Pancreas (tissue), 10 donors: Measurements from ENCODE around the gene KLHL26. TPM values are rescaled to one million over a fixed set of nuclear protein-coding genes. Genes with fewer than 3 reads are reported as not detected.

Source experiments
- ATAC-seq, 4 donors: fragments of 200-7000 bp; cut with Tn5 transposase; one replicate each; pipeline versions ENCODE4 v1.8.0 to v1.9.1; 2020; ENCODE audit warnings: mild to moderate bottlenecking in 4 of 4, moderate library complexity in 4 of 4
- DNase-seq, 6 donors: peaks; one replicate each; pipeline ENCODE4 v3.0.0-alpha.2; 2020
- FAIRE-seq: peaks from 2 replicates; lab custom pipeline; 2012; peaks lifted over from hg19 to GRCh38; lab: Jason Lieb, UNC
- H3K27ac ChIP-seq, 4 donors: fragments of 200-600 bp; sonication (generic); 1 replicate in 3 of 4; 2 replicates in 1 of 4; pipeline versions ENCODE4 v1.5.0 to v1.8.0; 2020
- H3K27me3 ChIP-seq, 4 donors: fragments of 200-600 bp; one replicate each; pipeline ENCODE4 v1.8.0; 2021
- H3K36me3 ChIP-seq, 3 donors: fragments of 200-600 bp; sonication (generic) in 1 of 3; one replicate each; pipeline versions ENCODE4 v1.5.0 to v1.8.0; 2020 to 2021
- H3K4me1 ChIP-seq, 3 donors: fragments of 200-600 bp; one replicate each; pipeline ENCODE4 v1.8.0; 2021
- H3K4me3 ChIP-seq, 4 donors: fragments of 200-600 bp; sonication (generic) in 2 of 4; one replicate each; pipeline versions ENCODE4 v1.5.0 to v1.8.0; 2020 to 2021
- H3K9me3 ChIP-seq, 4 donors: fragments of 200-600 bp; one replicate each; pipeline ENCODE4 v1.8.0; 2021
- CTCF ChIP-seq, 4 donors: fragments of 200-600 bp; sonication (generic) in 3 of 4; IDR thresholded peaks; one replicate each; pipeline versions ENCODE4 v1.5.0 to v1.8.0; 2021; ENCODE audit warnings: antibody characterized with exemption in 4 of 4
- WGBS, 2 donors: extraction: QIAGEN DNeasy Blood & Tissue Kit; methylation state at CpG; one replicate each; pipeline ENCODE4 v1.1.7; 2013; 5-methylcytosine and 5-hydroxymethylcytosine counted together
- intact Hi-C, 3 donors: fragments of 100-400 bp; cut with DNase I; formaldehyde crosslinking; loops; one replicate each; pipeline versions ENCODE4 v1.11.1 to v1.14.2; 2022
- polyA plus RNA-seq, 2 donors: library from polyadenylated mRNA; stranded (reverse); fragments of 200-250 nt; gene quantifications; one replicate each; pipeline ENCODE4 v1.2.3, GENCODE V29; 2013
- total RNA-seq, 6 donors: library from RNA; stranded (reverse); fragmentation: NEBNext Ultra II Directional in 4 of 6; extraction: Animal tissue kit (Norgen Biotek cat#: 25700) in 4 of 6; gene quantifications; one replicate each; pipeline versions ENCODE4 v1.2.1 to v1.2.4, GENCODE V29; 2021 to 2023
- donor health status: healthy with polysubstance abuse.
- donor health status: DM: no; HTN: no; CAD: no; lungs with moderate emphysema.
- donor health status: DM: no; HTN: no; CAD: no.
- donor health status: control.
- donor health status: control.
- donor health status: Bipolar disorder and iron deficiency.
- donor health status: DM: yes; HTN: yes; CAD: no.
- donor health status: DM: no; HTN: no; CAD: no.
- donor health status: DM: no; HTN: no; CAD: no.
- donor health status: DM: yes; HTN: yes; CAD: no.

Gene KLHL26
- total and polyA plus RNA-seq, 8 donors: 3.2 to 7.8 (median 5.0) TPM

- DNase-seq: no peak
- Histone ChIP-seq H3K9me3 (no peaks in the 10 kb centered on the region), H3K4me3 (no peak overlapping the region), H3K27ac (no peak overlapping the region), H3K4me1 (no peaks in the 10 kb centered on the region), H3K27me3 (no peaks in the 10 kb centered on the region), H3K36me3 (no peaks in the 10 kb centered on the region)
- intact Hi-C loops: no loop called here
- no peak for TF ChIP-seq CTCF (IDR thresholded peaks at IDR 0.05)
- no peak for FAIRE-seq
- 84 to 89% methylated on average over 13 to 19 of the region's 19 CpGs for WGBS, 2 donors
- ATAC-seq: no peak
These were observed 19.7 kb downstream of the KLHL26 start for GRCh38 chr19:18656337-18657086.

- ATAC-seq (peak in 1 of 4 donors; percentile 32), DNase-seq (no peak), FAIRE-seq (no peak)
- Histone ChIP-seq H3K36me3 (no peaks in the 10 kb centered on the region), H3K4me3 (no peak overlapping the region), H3K27me3 (no peaks in the 10 kb centered on the region), H3K4me1 (no peaks in the 10 kb centered on the region), H3K27ac (no peak overlapping the region), H3K9me3 (no peaks in the 10 kb centered on the region)
- intact Hi-C loops: no loop called here
- TF ChIP-seq CTCF (IDR thresholded peaks at IDR 0.05): no peak
- 69 to 70% methylated on average over 18 to 20 of the region's 20 CpGs for WGBS, 2 donors
These were observed 20.9 kb downstream of the KLHL26 start for GRCh38 chr19:18657590-18658365.

- H3K27me3 ChIP-seq: no peaks in the 10 kb centered on the region
- no peak for DNase-seq
- ATAC-seq: no peak
- intact Hi-C loops: no loop called here
- no peaks in the 10 kb centered on the region for H3K9me3 ChIP-seq
- H3K4me3 ChIP-seq: no peak overlapping the region
- TF ChIP-seq CTCF (IDR thresholded peaks at IDR 0.05): no peak
- no peak overlapping the region for H3K27ac ChIP-seq
- 91 to 98% methylated on average over 3 to 4 of the region's 4 CpGs for WGBS, 2 donors
- no peaks in the 10 kb centered on the region for H3K36me3 ChIP-seq
- FAIRE-seq: no peak
- no peaks in the 10 kb centered on the region for H3K4me1 ChIP-seq
These were observed 21.6 kb downstream of the KLHL26 start for GRCh38 chr19:18658366-18658855.

GRCh38 chr19:18659281-18660050 lies 22.6 kb downstream of the KLHL26 start:
- TF ChIP-seq CTCF (IDR thresholded peaks at IDR 0.05): no peak
- intact Hi-C loops: no loop called here
- no peaks in the 10 kb centered on the region for H3K9me3 ChIP-seq
- no peak for FAIRE-seq
- no peaks in the 10 kb centered on the region for H3K27me3 ChIP-seq
- no peak for DNase-seq
- no peaks in the 10 kb centered on the region for H3K4me1 ChIP-seq
- no peaks in the 10 kb centered on the region for H3K36me3 ChIP-seq
- H3K4me3 ChIP-seq: no peak overlapping the region
- 85% methylated on average over 30 of the region's 30 CpGs for WGBS, 2 donors
- H3K27ac ChIP-seq: peak overlapping the region in 2 of 4 donors; percentile 27 to 47
- peak in 3 of 4 donors; percentile 37 to 55 (median 38) for ATAC-seq
